WTC11 (cell line): Measurements from ENCODE around the gene LEF1. TPM values are rescaled to one million over a fixed set of nuclear protein-coding genes. Genes with fewer than 3 reads are reported as not detected.
"Not testable (repeated sequence)": the region's sequence is repeated elsewhere in the genome, so short reads cannot be mapped to it uniquely, and the experiment has no call there.

Experiments
- ATAC-seq: fragments of 200-7000 bp; cut with Tn5 transposase; 2 replicates; pipeline ENCODE4 v1.10.0; 2021; ENCODE audit warnings: mild to moderate bottlenecking, moderate library complexity
- CTCF ChIA-PET: fragments of 300-600 bp; sonication (Branson Sonifier 250); formaldehyde crosslinking; loops from one replicate; lab custom pipeline; 2021; ENCODE audit warnings: antibody characterized with exemption; lab: Charles Lee
- POLR2A ChIA-PET: fragments of 350-600 bp; sonication (Branson Sonifier 250); formaldehyde crosslinking; loops from one replicate; lab custom pipeline; 2021; ENCODE audit warnings: antibody characterized with exemption; lab: Charles Lee
- DNase-seq: peaks from one replicate; pipeline ENCODE4 v3.0.0; 2021; ENCODE audit warnings: low spot score
- H3K27ac Mint-ChIP-seq: 2 replicates; pipeline ENCODE4 v1.8.0; 2021; ENCODE audit warnings: mixed read lengths
- H3K27me3 Mint-ChIP-seq: 2 replicates; pipeline ENCODE4 v1.8.0; 2021; ENCODE audit warnings: low read depth, mild to moderate bottlenecking, moderate library complexity, mixed read lengths
- H3K36me3 Mint-ChIP-seq: 2 replicates; pipeline ENCODE4 v1.8.0; 2021; ENCODE audit warnings: mixed read lengths
- H3K4me1 Mint-ChIP-seq: 2 replicates; pipeline ENCODE4 v1.8.0; 2022; ENCODE audit warnings: mixed read lengths
- H3K4me3 Mint-ChIP-seq: 2 replicates; pipeline ENCODE4 v1.8.0; 2021; ENCODE audit warnings: mild to moderate bottlenecking, moderate library complexity, mixed read lengths
- H3K9me3 Mint-ChIP-seq: 2 replicates; pipeline ENCODE4 v1.8.0; 2021; ENCODE audit warnings: mixed read lengths
- AFF4 ChIP-seq: sonication (generic); formaldehyde crosslinking; IDR thresholded peaks from 2 replicates; pipeline ENCODE4 v1.8.1; 2023; ENCODE audit warnings: mild to moderate bottlenecking, missing genetic modification reagents, borderline replicate concordance
- FOXJ3 ChIP-seq: sonication (generic); formaldehyde crosslinking; IDR thresholded peaks from 2 replicates; pipeline ENCODE4 v1.9.0; 2021; ENCODE audit warnings: missing genetic modification reagents, mild to moderate bottlenecking, borderline replicate concordance
- FOXK1 ChIP-seq: sonication (generic); formaldehyde crosslinking; IDR thresholded peaks from 2 replicates; pipeline ENCODE4 v1.8.0; 2022; ENCODE audit warnings: mild to moderate bottlenecking, moderate library complexity, missing genetic modification reagents
- KAT7 ChIP-seq: sonication (generic); formaldehyde crosslinking; IDR thresholded peaks from 2 replicates; pipeline ENCODE4 v1.8.1; 2023; ENCODE audit warnings: missing genetic modification reagents, mild to moderate bottlenecking, borderline replicate concordance
- NFE2L1 ChIP-seq: sonication (generic); formaldehyde crosslinking; IDR thresholded peaks from 2 replicates; pipeline ENCODE4 v1.8.1; 2023; ENCODE audit warnings: missing genetic modification reagents
- NFYB ChIP-seq: sonication (generic); formaldehyde crosslinking; conservative IDR thresholded peaks from 2 replicates; pipeline ENCODE4 v1.8.0; 2022; ENCODE audit warnings: low read depth, missing genetic modification reagents
- NR2C2 ChIP-seq: sonication (generic); formaldehyde crosslinking; IDR thresholded peaks from 2 replicates; pipeline ENCODE4 v1.8.0; 2022; ENCODE audit warnings: mild to moderate bottlenecking, missing genetic modification reagents
- SP1 ChIP-seq: sonication (generic); formaldehyde crosslinking; conservative IDR thresholded peaks from 2 replicates; pipeline ENCODE4 v1.8.1; 2022; ENCODE audit warnings: missing genetic modification reagents
- TEAD4 ChIP-seq: sonication (generic); formaldehyde crosslinking; IDR thresholded peaks from 2 replicates; pipeline ENCODE4 v1.8.0; 2022; ENCODE audit warnings: mild to moderate bottlenecking, missing genetic modification reagents
- TP53 ChIP-seq: sonication (generic); formaldehyde crosslinking; IDR thresholded peaks from 2 replicates; pipeline ENCODE4 v1.8.1; 2023; ENCODE audit warnings: mild to moderate bottlenecking, missing genetic modification reagents
- ZNF232 ChIP-seq: sonication (generic); formaldehyde crosslinking; IDR thresholded peaks from 2 replicates; pipeline ENCODE4 v1.8.0; 2022; ENCODE audit warnings: mild to moderate bottlenecking, missing genetic modification reagents
- ZNF263 ChIP-seq: sonication (generic); formaldehyde crosslinking; IDR thresholded peaks from 2 replicates; pipeline ENCODE4 v1.8.1; 2022; ENCODE audit warnings: low read depth, mild to moderate bottlenecking, moderate library complexity, missing genetic modification reagents
- ZNF423 ChIP-seq: fragments of 250-450 bp; sonication (Bioruptor Pico); IDR thresholded peaks from 2 replicates; pipeline ENCODE4 v2.1.2; 2022; ENCODE audit warnings: mild to moderate bottlenecking, moderate library complexity
- ZNF671 ChIP-seq: fragments of 250-450 bp; sonication (Bioruptor Pico); IDR thresholded peaks from 2 replicates; pipeline ENCODE4 v1.8.0; 2021; ENCODE audit warnings: mild to moderate bottlenecking
- total RNA-seq: library from RNA; stranded (reverse); gene quantifications from 3 replicates; pipeline ENCODE4 v1.2.3, GENCODE V29; 2021
- TF ChIP-seq, protein P1 (sequence below): sonication (generic); formaldehyde crosslinking; IDR thresholded peaks from 2 replicates; pipeline ENCODE4 v1.8.1; 2023; ENCODE audit warnings: mild to moderate bottlenecking, missing genetic modification reagents, moderate library complexity
- TF ChIP-seq, protein P2 (sequence below): sonication (generic); formaldehyde crosslinking; IDR thresholded peaks from 2 replicates; pipeline ENCODE4 v1.8.0; 2023; ENCODE audit warnings: mild to moderate bottlenecking, missing genetic modification reagents
- TF ChIP-seq, protein P3 (sequence below): sonication (generic); formaldehyde crosslinking; IDR thresholded peaks from 2 replicates; pipeline ENCODE4 v1.8.0; 2022; ENCODE audit warnings: mild to moderate bottlenecking, missing genetic modification reagents

The LEF1 gene
- total RNA-seq, 1 experiment from 2014 or later, result 1.3 TPM

DNA sequence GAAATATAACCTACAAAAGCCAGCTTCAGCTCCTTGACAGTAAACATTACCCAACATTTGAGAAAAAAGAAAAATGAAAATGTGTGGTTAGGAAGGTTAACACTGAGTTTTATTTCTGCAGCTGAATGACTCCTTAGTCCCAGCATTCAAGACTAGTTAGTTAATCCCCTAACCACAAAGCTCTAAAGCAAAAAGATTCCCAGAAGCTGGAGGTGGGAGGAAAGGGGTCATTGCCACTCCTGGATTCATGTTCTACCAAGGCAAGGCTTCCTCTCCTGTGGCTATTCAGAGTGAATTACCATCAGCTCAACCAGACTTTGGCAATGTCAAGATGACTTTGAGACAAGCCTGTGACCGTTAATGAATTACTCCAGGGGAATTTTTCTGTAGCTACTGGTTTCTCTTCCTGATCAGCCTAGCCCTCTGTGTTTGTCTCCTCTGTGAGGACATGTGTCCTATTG lies 115.5 kb downstream of the LEF1 start (continued):
- TF ChIP-seq ZNF232 (no peak), ZNF671 (CRISPR knock-in tag) (no peak), FOXK1 (CRISPR knock-in tag) (no peak), NR2C2 (CRISPR knock-in tag) (no peak)

DNA sequence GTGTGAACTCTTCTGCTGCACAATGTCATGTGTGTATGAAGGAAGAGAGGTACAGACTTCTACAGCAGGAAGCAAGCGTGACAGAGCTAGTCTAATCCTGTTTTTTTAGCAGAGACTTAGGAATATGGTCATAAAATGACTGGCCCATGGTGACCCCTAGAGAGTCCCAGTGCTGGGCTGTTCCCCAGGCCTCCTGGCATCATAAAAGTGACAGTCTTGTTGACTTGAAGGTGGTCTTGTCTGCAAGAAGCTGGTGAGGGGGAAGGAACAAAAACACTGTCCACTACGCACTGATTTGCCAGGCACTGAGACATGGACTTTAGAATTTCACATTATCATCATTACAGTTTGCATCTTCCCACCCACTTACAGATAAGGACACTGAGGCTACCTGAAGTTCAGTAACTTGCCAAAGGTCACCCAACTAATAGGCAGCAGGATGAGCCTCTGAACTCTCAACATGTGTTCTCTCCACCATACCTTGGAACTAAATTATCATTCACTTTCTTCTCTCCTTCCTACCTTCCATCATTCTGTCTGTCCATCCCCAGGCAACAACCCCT lies 116.1 kb downstream of the LEF1 start:
- ATAC-seq, result no peak
- TF ChIP-seq NFYB, result no peak
- TF ChIP-seq, protein P1, sequence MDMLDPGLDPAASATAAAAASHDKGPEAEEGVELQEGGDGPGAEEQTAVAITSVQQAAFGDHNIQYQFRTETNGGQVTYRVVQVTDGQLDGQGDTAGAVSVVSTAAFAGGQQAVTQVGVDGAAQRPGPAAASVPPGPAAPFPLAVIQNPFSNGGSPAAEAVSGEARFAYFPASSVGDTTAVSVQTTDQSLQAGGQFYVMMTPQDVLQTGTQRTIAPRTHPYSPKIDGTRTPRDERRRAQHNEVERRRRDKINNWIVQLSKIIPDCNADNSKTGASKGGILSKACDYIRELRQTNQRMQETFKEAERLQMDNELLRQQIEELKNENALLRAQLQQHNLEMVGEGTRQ (CRISPR knock-in tag), result no peak
- TF ChIP-seq KAT7 (CRISPR knock-in tag), result no peak
- no peak for TF ChIP-seq NR2C2 (CRISPR knock-in tag)
- no peak for DNase-seq
- ChIA-PET CTCF (interaction anchor here (1.0 kb wide), 1 partner anchor 520 kb away, joined by 3 read pairs; no protein-coding TSS in a partner anchor), POLR2A (no interaction called here)
- Mint-ChIP-seq H3K27me3 (peaks cover 11% of the 10 kb centered on the region), H3K4me1 (peaks cover 15% of the 10 kb centered on the region), H3K27ac (no peak overlapping the region), H3K4me3 (no peak overlapping the region), H3K9me3 (no peaks in the 10 kb centered on the region), H3K36me3 (no peaks in the 10 kb centered on the region)

DNA sequence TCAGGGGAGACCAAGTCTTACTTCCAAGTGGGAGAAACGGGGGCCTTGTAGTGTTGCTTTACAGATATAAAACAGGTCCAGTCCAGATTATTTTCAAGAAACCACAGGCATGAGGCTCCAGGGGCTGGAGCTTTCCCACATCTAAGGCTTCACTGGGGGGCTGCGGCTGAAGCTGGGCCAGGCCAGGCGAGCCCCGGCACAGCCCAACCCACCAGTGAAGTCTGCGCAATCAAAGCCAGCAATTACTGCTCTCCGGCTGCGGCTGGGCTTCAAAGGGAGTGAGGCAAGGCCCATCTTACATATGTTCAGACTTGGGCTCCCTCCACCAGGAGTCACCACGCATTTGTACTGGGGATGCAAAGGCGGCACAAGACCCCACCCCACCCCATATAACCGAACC lies 117.4 kb downstream of the LEF1 start:
- DNase-seq (no peak), ATAC-seq (no peak)
- H3K9me3 Mint-ChIP-seq, result no peaks in the 10 kb centered on the region
- peaks cover 11% of the 10 kb centered on the region for H3K27me3 Mint-ChIP-seq
- H3K27ac Mint-ChIP-seq, result no peak overlapping the region
- H3K36me3 Mint-ChIP-seq, result no peaks in the 10 kb centered on the region
- CTCF ChIA-PET, result no interaction called here
- TF ChIP-seq ZNF423 (CRISPR knock-in tag), result no peak
- TF ChIP-seq TP53 (CRISPR knock-in tag), result no peak
- no peak for TF ChIP-seq SP1 (CRISPR knock-in tag)
- TF ChIP-seq, protein P1 (CRISPR knock-in tag), result no peak
- TF ChIP-seq ZNF263 (CRISPR knock-in tag), result no peak
- TF ChIP-seq KAT7 (CRISPR knock-in tag), result no peak
- TF ChIP-seq FOXJ3 (CRISPR knock-in tag), result no peak
- TF ChIP-seq, protein P2, sequence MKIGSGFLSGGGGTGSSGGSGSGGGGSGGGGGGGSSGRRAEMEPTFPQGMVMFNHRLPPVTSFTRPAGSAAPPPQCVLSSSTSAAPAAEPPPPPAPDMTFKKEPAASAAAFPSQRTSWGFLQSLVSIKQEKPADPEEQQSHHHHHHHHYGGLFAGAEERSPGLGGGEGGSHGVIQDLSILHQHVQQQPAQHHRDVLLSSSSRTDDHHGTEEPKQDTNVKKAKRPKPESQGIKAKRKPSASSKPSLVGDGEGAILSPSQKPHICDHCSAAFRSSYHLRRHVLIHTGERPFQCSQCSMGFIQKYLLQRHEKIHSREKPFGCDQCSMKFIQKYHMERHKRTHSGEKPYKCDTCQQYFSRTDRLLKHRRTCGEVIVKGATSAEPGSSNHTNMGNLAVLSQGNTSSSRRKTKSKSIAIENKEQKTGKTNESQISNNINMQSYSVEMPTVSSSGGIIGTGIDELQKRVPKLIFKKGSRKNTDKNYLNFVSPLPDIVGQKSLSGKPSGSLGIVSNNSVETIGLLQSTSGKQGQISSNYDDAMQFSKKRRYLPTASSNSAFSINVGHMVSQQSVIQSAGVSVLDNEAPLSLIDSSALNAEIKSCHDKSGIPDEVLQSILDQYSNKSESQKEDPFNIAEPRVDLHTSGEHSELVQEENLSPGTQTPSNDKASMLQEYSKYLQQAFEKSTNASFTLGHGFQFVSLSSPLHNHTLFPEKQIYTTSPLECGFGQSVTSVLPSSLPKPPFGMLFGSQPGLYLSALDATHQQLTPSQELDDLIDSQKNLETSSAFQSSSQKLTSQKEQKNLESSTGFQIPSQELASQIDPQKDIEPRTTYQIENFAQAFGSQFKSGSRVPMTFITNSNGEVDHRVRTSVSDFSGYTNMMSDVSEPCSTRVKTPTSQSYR (CRISPR knock-in tag), result no peak
- TF ChIP-seq, protein P3, sequence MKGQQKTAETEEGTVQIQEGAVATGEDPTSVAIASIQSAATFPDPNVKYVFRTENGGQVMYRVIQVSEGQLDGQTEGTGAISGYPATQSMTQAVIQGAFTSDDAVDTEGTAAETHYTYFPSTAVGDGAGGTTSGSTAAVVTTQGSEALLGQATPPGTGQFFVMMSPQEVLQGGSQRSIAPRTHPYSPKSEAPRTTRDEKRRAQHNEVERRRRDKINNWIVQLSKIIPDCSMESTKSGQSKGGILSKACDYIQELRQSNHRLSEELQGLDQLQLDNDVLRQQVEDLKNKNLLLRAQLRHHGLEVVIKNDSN (CRISPR knock-in tag), result no peak
- TF ChIP-seq AFF4, result no peak
- no peak for TF ChIP-seq TEAD4 (CRISPR knock-in tag)
- TF ChIP-seq NFE2L1 (CRISPR knock-in tag), result no peak
- peaks cover 13% of the 10 kb centered on the region for H3K4me1 Mint-ChIP-seq
- H3K4me3 Mint-ChIP-seq, result no peak overlapping the region
- POLR2A ChIA-PET, result no interaction called here

- H3K9me3 Mint-ChIP-seq, H3K4me3 Mint-ChIP-seq, H3K27ac Mint-ChIP-seq, POLR2A ChIA-PET, H3K36me3 Mint-ChIP-seq, DNase-seq: not testable (repeated sequence)
- CTCF ChIA-PET, result interaction anchor here (1.0 kb wide), 1 partner anchor 32 kb away, joined by 3 read pairs; no protein-coding TSS in a partner anchor
- Mint-ChIP-seq H3K4me1 (peaks cover 12% of the 10 kb centered on the region), H3K27me3 (peaks cover 11% of the 10 kb centered on the region)
- peak; percentile 65 for ATAC-seq
Measured at GRCh38 chr4:108050166-108051111, 118.3 kb downstream of the LEF1 start.
